H1 (cell line): Measurements from ENCODE around the gene PIM2. TPM values are rescaled to one million over a fixed set of nuclear protein-coding genes. Genes with fewer than 3 reads are reported as not detected.

ENCODE experiments used
- TCF12 ChIP-seq: IDR thresholded peaks from 2 replicates; pipeline ENCODE4 v1.6.1; 2011; ENCODE audit warnings: low read depth, mild to moderate bottlenecking, low read length
- polyA plus RNA-seq, 7 experiments: library from polyadenylated mRNA; depleted of rRNA in 3 of 7; stranded (reverse) in 5 of 7; unstranded in 2 of 7; fragments of >200 nt in 5 of 7; fragments of 200-250 nt in 2 of 7; gene quantifications; 1 replicate in 5 of 7; 2 replicates in 1 of 7; 4 replicates in 1 of 7; pipeline versions ENCODE4 v1.2.1 to v1.2.3, GENCODE V29; 2011 to 2013; ENCODE audit warnings: missing spikeins in 2 of 7, mixed read lengths in 2 of 7
- total RNA-seq: library from RNA; stranded (reverse); fragmentation: NEBNext Ultra II Directional; extraction: Animal tissue kit (Norgen Biotek cat#: 25700); gene quantifications from 2 replicates; pipeline ENCODE4 v1.2.1, GENCODE V29; 2021
- TF ChIP-seq, protein P1 (sequence below): fragments of 300-600 bp; sonication (generic); IDR thresholded peaks from 2 replicates; pipeline ENCODE4 v1.7.1; 2012; ENCODE audit warnings: low read length, moderate library complexity, mild to moderate bottlenecking, inconsistent platforms; ENCODE audit not compliant: insufficient replicate concordance

PIM2 gene
- total and polyA plus RNA-seq, 2 of the 8 experiments (the other 6 are each of a cell fraction or from before 2014, with no cell fraction given) = 180 to 203 TPM

DNA sequence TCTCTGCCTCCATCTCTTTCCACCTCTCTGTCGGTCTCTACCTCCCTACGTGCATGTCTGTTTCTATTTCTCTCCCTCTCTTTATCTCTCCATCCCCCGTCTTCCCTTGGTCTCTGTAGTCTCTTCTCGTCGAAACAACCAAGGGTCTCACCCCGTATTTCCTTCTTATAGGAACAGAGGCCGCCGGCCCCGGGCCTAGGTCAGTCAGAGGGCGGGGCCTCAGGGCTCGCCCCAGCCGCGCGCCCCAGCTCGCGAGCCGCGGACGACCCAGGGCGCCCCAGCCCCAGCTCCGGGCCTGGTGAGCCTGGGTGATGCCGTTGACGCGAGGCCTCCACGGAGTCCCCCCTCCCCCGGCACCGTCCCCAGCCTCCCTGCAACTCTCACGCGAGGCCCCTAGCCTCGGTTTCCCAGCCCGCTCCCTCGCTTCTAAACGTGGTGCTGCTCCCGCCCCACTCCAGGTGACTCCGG lies 27.9 kb downstream of the PIM2 start (continued):
- TF ChIP-seq TCF12 = no peak
- TF ChIP-seq, protein P1, sequence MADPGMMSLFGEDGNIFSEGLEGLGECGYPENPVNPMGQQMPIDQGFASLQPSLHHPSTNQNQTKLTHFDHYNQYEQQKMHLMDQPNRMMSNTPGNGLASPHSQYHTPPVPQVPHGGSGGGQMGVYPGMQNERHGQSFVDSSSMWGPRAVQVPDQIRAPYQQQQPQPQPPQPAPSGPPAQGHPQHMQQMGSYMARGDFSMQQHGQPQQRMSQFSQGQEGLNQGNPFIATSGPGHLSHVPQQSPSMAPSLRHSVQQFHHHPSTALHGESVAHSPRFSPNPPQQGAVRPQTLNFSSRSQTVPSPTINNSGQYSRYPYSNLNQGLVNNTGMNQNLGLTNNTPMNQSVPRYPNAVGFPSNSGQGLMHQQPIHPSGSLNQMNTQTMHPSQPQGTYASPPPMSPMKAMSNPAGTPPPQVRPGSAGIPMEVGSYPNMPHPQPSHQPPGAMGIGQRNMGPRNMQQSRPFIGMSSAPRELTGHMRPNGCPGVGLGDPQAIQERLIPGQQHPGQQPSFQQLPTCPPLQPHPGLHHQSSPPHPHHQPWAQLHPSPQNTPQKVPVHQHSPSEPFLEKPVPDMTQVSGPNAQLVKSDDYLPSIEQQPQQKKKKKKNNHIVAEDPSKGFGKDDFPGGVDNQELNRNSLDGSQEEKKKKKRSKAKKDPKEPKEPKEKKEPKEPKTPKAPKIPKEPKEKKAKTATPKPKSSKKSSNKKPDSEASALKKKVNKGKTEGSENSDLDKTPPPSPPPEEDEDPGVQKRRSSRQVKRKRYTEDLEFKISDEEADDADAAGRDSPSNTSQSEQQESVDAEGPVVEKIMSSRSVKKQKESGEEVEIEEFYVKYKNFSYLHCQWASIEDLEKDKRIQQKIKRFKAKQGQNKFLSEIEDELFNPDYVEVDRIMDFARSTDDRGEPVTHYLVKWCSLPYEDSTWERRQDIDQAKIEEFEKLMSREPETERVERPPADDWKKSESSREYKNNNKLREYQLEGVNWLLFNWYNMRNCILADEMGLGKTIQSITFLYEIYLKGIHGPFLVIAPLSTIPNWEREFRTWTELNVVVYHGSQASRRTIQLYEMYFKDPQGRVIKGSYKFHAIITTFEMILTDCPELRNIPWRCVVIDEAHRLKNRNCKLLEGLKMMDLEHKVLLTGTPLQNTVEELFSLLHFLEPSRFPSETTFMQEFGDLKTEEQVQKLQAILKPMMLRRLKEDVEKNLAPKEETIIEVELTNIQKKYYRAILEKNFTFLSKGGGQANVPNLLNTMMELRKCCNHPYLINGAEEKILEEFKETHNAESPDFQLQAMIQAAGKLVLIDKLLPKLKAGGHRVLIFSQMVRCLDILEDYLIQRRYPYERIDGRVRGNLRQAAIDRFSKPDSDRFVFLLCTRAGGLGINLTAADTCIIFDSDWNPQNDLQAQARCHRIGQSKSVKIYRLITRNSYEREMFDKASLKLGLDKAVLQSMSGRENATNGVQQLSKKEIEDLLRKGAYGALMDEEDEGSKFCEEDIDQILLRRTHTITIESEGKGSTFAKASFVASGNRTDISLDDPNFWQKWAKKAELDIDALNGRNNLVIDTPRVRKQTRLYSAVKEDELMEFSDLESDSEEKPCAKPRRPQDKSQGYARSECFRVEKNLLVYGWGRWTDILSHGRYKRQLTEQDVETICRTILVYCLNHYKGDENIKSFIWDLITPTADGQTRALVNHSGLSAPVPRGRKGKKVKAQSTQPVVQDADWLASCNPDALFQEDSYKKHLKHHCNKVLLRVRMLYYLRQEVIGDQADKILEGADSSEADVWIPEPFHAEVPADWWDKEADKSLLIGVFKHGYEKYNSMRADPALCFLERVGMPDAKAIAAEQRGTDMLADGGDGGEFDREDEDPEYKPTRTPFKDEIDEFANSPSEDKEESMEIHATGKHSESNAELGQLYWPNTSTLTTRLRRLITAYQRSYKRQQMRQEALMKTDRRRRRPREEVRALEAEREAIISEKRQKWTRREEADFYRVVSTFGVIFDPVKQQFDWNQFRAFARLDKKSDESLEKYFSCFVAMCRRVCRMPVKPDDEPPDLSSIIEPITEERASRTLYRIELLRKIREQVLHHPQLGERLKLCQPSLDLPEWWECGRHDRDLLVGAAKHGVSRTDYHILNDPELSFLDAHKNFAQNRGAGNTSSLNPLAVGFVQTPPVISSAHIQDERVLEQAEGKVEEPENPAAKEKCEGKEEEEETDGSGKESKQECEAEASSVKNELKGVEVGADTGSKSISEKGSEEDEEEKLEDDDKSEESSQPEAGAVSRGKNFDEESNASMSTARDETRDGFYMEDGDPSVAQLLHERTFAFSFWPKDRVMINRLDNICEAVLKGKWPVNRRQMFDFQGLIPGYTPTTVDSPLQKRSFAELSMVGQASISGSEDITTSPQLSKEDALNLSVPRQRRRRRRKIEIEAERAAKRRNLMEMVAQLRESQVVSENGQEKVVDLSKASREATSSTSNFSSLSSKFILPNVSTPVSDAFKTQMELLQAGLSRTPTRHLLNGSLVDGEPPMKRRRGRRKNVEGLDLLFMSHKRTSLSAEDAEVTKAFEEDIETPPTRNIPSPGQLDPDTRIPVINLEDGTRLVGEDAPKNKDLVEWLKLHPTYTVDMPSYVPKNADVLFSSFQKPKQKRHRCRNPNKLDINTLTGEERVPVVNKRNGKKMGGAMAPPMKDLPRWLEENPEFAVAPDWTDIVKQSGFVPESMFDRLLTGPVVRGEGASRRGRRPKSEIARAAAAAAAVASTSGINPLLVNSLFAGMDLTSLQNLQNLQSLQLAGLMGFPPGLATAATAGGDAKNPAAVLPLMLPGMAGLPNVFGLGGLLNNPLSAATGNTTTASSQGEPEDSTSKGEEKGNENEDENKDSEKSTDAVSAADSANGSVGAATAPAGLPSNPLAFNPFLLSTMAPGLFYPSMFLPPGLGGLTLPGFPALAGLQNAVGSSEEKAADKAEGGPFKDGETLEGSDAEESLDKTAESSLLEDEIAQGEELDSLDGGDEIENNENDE = no peak
